Measurements from ENCODE around the gene PLSCR1.

Gene PLSCR1

DNA sequence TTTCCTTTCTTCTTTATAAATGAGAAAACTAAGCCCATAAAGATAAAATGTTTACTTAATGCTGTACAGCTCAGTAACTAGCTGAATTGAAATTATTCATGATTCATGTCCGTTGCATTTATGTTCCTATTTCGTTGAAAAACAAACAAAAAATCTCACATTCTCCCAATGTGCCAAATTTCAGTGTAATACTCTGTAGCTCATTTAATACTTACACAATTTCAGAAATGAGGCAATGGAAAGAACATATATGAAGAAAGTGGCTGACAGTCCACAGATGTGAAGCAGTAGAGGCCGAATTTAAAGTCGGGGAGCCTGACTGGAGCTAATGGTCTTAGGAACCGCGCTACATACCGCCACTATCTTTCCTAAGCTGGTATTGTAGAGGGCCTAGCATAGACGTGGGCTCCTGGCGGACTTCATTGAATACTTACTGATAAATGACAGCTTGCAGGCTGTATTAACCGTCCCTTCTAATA lies 75.7 kb downstream of the PLSCR1 start:
- TF ChIP-seq, protein P1, sequence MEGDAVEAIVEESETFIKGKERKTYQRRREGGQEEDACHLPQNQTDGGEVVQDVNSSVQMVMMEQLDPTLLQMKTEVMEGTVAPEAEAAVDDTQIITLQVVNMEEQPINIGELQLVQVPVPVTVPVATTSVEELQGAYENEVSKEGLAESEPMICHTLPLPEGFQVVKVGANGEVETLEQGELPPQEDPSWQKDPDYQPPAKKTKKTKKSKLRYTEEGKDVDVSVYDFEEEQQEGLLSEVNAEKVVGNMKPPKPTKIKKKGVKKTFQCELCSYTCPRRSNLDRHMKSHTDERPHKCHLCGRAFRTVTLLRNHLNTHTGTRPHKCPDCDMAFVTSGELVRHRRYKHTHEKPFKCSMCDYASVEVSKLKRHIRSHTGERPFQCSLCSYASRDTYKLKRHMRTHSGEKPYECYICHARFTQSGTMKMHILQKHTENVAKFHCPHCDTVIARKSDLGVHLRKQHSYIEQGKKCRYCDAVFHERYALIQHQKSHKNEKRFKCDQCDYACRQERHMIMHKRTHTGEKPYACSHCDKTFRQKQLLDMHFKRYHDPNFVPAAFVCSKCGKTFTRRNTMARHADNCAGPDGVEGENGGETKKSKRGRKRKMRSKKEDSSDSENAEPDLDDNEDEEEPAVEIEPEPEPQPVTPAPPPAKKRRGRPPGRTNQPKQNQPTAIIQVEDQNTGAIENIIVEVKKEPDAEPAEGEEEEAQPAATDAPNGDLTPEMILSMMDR (IDR thresholded peaks at IDR 0.05): no peak
- Histone ChIP-seq H3K27me3 (no peaks in the 10 kb centered on the region), H3K4me1 (peaks cover 0 to 24% (median 7%) of the 10 kb centered on the region in 4 donors), H3K36me3 (no peaks in the 10 kb centered on the region), H3K9me3 (no peaks in the 10 kb centered on the region), H3K4me3 (peak overlapping the region in 1 of 2 donors; percentile 66), H3K27ac (peak overlapping the region in 1 of 2 donors; percentile 68)
- no peak for DNase-seq
- intact Hi-C loops (cut with DNase I; ENCODE audit: low total_unique reads): no loop called here

DNA sequence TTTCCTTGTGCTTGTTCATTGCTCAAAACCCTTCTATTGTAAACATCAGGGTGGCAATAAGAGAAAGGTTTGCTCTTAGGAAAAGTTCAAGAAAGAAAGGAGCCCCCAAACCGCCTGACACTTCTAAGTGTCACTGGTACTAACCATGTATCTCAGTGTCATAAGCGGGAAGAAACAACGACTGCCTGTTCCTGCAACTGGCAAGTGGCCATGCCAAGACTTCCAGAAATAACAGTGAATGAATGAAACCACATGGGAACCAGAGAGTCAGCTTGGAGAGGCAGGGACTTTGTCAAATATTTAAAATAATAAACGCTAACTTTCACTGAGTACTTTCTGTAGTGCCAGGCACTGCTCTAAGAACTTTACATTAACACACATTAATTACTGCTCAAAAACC lies 76.2 kb downstream of the PLSCR1 start:
- intact Hi-C loops (cut with DNase I; ENCODE audit: low total_unique reads): no loop called here

DNA sequence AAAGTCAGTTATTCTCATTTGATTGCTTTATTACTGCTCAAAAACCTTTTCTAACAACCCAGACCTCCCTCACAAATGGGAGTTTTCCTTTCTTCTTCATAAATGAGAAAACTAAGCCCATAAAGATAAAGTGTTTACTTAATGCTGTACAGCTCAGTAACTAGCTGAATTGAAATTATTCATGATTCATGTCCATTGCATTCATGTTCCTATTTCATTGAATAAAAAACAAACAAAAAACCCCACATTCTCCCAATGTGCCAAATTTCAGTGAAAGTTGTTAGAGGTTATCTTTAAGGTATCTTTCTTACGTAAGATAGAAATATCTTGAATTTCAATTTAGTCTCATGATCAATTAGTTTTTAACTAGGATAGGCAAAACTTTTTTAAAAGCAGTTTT lies 77.8 kb downstream of the PLSCR1 start:
- TF ChIP-seq, protein P1 (IDR thresholded peaks at IDR 0.05): no peak
- no peaks in the 10 kb centered on the region for H3K27me3 ChIP-seq
- H3K9me3 ChIP-seq: no peaks in the 10 kb centered on the region
- H3K4me1 ChIP-seq: peaks cover 0 to 24% (median 7%) of the 10 kb centered on the region in 4 donors
- intact Hi-C loops (cut with DNase I; ENCODE audit: low total_unique reads): no loop called here
- H3K4me3 ChIP-seq: no peak overlapping the region
- H3K27ac ChIP-seq: no peak overlapping the region
- no peaks in the 10 kb centered on the region for H3K36me3 ChIP-seq
- DNase-seq: no peak

More for the DNA sequence above, 76.2 kb downstream of the PLSCR1 start:
- peak overlapping the region in 1 of 2 donors; percentile 68 for H3K27ac ChIP-seq
- TF ChIP-seq, protein P1 (IDR thresholded peaks at IDR 0.05): no peak
- H3K27me3 ChIP-seq: no peaks in the 10 kb centered on the region
- DNase-seq: peak in 1 of 2 donors; percentile 71
- H3K9me3 ChIP-seq: no peaks in the 10 kb centered on the region
- peaks cover 0 to 24% (median 7%) of the 10 kb centered on the region in 4 donors for H3K4me1 ChIP-seq
- no peak overlapping the region for H3K4me3 ChIP-seq
- H3K36me3 ChIP-seq: no peaks in the 10 kb centered on the region

DNA sequence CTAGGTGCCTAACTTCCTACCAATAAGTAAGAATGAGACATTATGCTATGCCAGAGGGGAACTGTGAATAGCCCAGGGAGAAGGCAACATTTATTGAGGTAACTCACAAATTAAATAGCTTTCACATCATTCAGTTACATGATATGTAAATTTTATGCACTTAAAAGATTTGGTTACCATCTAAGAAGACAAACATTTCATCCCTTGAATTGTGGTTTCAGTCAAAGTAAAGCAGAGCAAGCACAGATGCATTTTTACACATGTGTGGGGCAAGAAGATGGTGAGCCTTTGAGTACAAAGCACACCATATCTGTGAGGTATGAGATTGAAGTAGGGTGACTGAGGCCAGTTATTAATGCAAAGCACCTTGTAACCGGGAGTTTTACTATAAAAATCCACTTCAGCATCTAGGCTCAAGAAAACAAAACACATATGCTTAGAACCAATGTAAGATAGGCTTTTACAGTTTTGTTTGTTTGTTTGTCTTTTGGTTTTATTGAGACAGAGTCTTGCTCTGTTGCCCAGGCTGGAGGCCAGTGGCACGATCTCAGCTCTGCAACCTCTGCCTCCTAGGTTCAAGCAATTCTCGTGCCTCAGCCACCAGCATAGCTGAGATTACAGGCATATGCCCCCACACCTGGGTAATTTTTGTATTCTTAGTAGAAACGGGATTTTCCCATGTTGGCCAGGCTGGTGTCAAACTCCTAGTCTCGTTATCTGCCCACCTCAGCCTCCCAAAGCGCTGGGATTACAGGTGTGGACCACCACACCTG lies 78.5 kb downstream of the PLSCR1 start:
- H3K36me3 ChIP-seq: no peaks in the 10 kb centered on the region
- no peak for DNase-seq
- H3K4me3 ChIP-seq: no peak overlapping the region
- no peaks in the 10 kb centered on the region for H3K9me3 ChIP-seq
- H3K27me3 ChIP-seq: no peaks in the 10 kb centered on the region
- H3K4me1 ChIP-seq: peaks cover 0 to 24% (median 7%) of the 10 kb centered on the region in 4 donors
- TF ChIP-seq, protein P1 (IDR thresholded peaks at IDR 0.05): no peak
- intact Hi-C loops (cut with DNase I; ENCODE audit: low total_unique reads): no loop called here
- no peak overlapping the region for H3K27ac ChIP-seq

Measured in tibial artery (tissue), 4 donors.